ENCODE results near the gene MED13. TPM values are rescaled to one million over a fixed set of nuclear protein-coding genes. Genes with fewer than 3 reads are reported as not detected.

Gene MED13
- total and polyA plus RNA-seq, 9 donors: 15.9 to 40.6 (median 27.1) TPM

DNA sequence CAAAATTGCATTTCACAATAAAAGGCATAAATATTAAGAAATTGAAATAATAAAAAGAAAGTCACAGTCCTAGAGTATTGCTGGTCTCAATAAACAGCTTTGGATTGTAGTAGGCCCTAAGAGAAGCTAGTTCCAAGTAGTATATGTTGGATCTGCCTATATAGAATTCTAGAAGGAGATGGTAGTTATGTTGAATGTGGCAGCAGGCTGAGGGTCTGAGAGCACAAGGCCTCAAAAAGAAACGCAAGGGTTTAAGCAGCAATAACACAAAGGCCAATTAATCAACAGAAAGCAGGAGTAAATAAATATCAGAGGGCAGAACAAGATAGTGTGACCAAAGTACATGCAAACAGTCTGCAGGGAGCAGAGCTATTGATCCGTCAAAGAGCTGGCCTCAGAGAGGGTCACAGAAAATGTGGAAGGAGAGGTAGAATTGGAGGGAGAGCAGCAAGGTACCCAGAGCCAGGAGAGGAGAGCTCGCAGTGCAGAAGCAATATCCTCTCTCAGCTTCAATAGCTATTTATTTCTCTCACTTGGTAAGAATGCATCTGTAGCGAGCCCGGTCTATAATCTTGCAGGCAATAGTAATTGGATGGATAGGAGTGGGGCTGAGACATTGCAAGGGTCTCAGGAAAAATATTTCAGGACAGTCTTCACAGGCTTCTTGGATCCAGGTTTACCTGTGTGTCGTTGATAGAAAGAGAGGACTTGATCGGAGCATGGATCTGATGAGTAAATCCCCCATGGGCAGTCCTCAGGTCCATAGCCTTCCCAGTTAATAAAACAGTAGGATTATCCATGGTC is 25.1 kb upstream of the MED13 start:
- DNase-seq: no peak
- no peaks in the 10 kb centered on the region for H3K4me1 ChIP-seq (ENCODE audit: control insufficient read depth, insufficient read depth, low read length)
- no peak overlapping the region for H3K4me3 ChIP-seq (ENCODE audit: low read length)
- H3K27me3 ChIP-seq (ENCODE audit: control insufficient read depth, insufficient read depth, low read length): no peaks in the 10 kb centered on the region
- no peaks in the 10 kb centered on the region for H3K9me3 ChIP-seq (replicated peaks; ENCODE audit: control insufficient read depth, low read depth, low read length)
- no peaks in the 10 kb centered on the region for H3K36me3 ChIP-seq (ENCODE audit: control insufficient read depth, insufficient read depth, low read length)
- WGBS (ENCODE audit: insufficient coverage): 73% methylated on average over 2 of the region's 7 CpGs
- H3K27ac ChIP-seq (ENCODE audit: low read length): no peak overlapping the region

DNA sequence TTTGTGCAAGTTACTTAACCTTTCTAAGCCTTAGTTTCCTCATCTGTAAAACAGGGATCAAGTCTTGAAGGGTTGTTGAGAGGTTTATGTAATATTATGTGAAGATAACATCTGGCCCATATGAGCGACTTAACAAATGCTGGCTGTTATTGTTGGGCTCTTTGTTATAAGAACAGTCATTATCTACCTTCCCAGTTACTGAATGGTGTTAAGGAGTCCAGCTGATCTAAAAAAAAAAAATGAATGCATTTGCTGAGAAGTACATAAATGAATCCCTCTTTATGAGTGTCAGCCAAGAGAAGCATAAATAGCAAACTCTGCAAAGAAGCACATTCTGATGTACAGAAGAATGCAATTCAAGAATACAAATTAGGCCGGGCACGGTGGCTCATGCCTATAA is 24.3 kb upstream of the MED13 start:
- Histone ChIP-seq H3K4me1 (ENCODE audit: control insufficient read depth, insufficient read depth, low read length) (no peaks in the 10 kb centered on the region), H3K27ac (ENCODE audit: low read length) (no peak overlapping the region), H3K27me3 (ENCODE audit: control insufficient read depth, insufficient read depth, low read length) (no peaks in the 10 kb centered on the region), H3K9me3 (replicated peaks; ENCODE audit: control insufficient read depth, low read depth, low read length) (no peaks in the 10 kb centered on the region), H3K36me3 (ENCODE audit: control insufficient read depth, insufficient read depth, low read length) (no peaks in the 10 kb centered on the region), H3K4me3 (ENCODE audit: low read length) (no peak overlapping the region)
- no peak for DNase-seq
- 80% methylated on average over 2 of the region's 3 CpGs for WGBS (ENCODE audit: insufficient coverage)

DNA sequence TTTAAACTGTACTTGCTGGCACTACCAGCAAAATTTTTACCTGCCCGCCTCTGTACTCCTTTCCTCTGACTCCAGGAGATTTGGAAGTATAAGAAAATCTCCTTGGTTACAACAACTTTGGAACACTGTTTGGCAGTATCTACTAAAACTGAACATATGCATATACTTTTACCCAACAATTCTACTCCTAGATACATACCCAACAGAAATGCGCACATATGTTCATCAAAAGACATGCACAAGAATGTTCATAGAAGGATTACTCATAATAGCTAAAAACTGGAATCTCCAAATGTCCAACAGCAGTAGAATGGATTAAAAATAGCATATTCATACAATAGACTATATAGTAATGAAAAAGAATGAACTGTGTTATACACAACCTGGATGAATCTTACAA is 21.7 kb upstream of the MED13 start:
- Histone ChIP-seq H3K27ac (ENCODE audit: low read length) (no peak overlapping the region), H3K4me1 (ENCODE audit: control insufficient read depth, insufficient read depth, low read length) (no peaks in the 10 kb centered on the region), H3K27me3 (ENCODE audit: control insufficient read depth, insufficient read depth, low read length) (no peaks in the 10 kb centered on the region), H3K36me3 (ENCODE audit: control insufficient read depth, insufficient read depth, low read length) (no peaks in the 10 kb centered on the region), H3K4me3 (ENCODE audit: low read length) (no peak overlapping the region), H3K9me3 (replicated peaks; ENCODE audit: control insufficient read depth, low read depth, low read length) (no peaks in the 10 kb centered on the region)
- DNase-seq: no peak
- no CpG with 5 or more reads among the region's 2 CpGs for WGBS (ENCODE audit: insufficient coverage)

DNA sequence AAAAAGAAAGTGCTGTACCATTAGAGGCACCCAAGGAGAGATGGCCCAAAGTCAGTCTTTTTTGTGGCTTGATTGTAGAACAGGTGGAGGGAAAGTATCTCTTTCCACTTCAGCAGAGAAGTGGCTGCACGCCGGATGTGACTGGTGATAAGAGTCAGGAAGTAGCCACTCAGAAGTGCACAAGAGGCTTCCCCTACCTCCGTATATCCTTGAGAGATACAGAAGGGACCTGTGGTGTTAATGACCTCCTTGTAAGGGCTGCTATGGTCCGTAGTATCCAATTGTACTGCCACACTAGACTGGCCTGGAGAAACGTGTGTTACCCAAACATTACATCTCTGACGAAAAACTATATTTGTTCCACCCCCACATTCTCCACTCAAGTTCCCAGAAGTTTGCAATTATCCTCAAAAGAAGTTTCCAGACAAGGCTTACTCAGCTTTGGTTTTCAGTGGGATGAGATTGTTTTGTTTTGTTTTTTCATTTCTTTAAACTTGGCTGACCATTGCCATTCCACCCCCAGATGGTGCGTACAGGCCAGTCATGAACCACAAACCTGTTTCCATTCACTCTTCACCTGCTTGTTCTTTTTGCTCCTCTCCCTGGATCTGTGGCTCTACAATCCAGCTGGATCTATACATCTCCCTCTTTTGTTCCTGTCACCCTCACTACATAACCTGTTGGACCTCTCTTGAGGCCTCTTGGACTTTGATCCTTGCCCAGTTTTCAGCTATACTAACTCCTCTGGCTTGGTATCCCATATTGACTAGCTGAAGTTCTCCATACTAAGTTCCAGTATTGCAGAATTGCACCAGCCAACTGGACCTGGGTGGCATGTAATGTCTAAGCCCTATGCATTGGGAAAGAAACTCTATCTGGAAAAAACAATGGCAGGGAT is 20.7 kb upstream of the MED13 start:
- H3K36me3 ChIP-seq (ENCODE audit: control insufficient read depth, insufficient read depth, low read length): no peaks in the 10 kb centered on the region
- DNase-seq: no peak
- no peaks in the 10 kb centered on the region for H3K9me3 ChIP-seq (replicated peaks; ENCODE audit: control insufficient read depth, low read depth, low read length)
- H3K27ac ChIP-seq (ENCODE audit: low read length): no peak overlapping the region
- no peaks in the 10 kb centered on the region for H3K4me1 ChIP-seq (ENCODE audit: control insufficient read depth, insufficient read depth, low read length)
- no peak overlapping the region for H3K4me3 ChIP-seq (ENCODE audit: low read length)
- no peaks in the 10 kb centered on the region for H3K27me3 ChIP-seq (ENCODE audit: control insufficient read depth, insufficient read depth, low read length)
- 76% methylated on average over 2 of the region's 7 CpGs for WGBS (ENCODE audit: insufficient coverage)

DNA sequence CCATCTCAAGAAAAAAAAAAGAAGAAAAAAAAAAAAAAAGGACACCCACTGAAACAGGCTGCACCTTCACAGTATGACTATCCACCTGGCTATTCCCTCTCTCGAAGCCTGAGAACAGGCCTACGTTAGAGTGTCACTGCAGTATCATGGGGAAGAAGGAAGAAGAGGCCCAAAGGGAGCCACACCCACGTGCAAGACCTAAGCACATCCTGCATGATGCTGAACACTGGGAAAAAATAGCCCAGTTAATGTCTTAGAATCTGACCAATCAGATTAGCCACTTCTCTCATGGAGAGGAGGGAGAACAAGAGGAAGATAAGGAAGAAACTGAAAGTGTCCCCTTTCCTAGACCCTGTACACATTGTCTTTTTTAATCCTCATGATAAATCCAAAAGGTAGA is 19.5 kb upstream of the MED13 start:
- H3K27ac ChIP-seq (ENCODE audit: low read length): no peak overlapping the region
- no peaks in the 10 kb centered on the region for H3K4me1 ChIP-seq (ENCODE audit: control insufficient read depth, insufficient read depth, low read length)
- H3K27me3 ChIP-seq (ENCODE audit: control insufficient read depth, insufficient read depth, low read length): no peaks in the 10 kb centered on the region
- DNase-seq: no peak
- no peaks in the 10 kb centered on the region for H3K36me3 ChIP-seq (ENCODE audit: control insufficient read depth, insufficient read depth, low read length)
- WGBS (ENCODE audit: insufficient coverage): 88% methylated on average over 2 of the region's 3 CpGs
- H3K4me3 ChIP-seq (ENCODE audit: low read length): no peak overlapping the region
- no peaks in the 10 kb centered on the region for H3K9me3 ChIP-seq (replicated peaks; ENCODE audit: control insufficient read depth, low read depth, low read length)

DNA sequence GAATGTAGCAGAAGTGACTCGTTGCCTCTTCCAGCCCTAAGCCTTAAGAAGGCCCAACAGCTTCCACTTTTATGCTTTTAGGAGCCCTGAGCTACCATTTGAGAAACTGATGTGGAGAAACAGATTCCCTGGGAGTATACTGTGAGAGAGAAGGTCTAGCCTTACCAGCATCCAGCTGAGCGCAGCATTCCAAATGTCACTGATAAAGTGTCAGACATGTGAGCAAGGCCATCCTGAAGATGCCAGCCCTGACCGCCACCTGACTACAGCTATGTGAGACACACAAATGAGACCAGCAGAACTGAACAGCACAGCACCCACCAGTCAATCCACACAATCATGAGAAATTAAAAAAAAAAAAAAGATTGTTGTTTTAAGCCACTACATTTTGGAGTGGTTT is 18.6 kb upstream of the MED13 start:
- Histone ChIP-seq H3K4me1 (ENCODE audit: control insufficient read depth, insufficient read depth, low read length) (no peaks in the 10 kb centered on the region), H3K36me3 (ENCODE audit: control insufficient read depth, insufficient read depth, low read length) (no peaks in the 10 kb centered on the region), H3K4me3 (ENCODE audit: low read length) (no peak overlapping the region), H3K27ac (ENCODE audit: low read length) (no peak overlapping the region), H3K9me3 (replicated peaks; ENCODE audit: control insufficient read depth, low read depth, low read length) (no peaks in the 10 kb centered on the region), H3K27me3 (ENCODE audit: control insufficient read depth, insufficient read depth, low read length) (no peaks in the 10 kb centered on the region)
- DNase-seq: no peak
- WGBS (ENCODE audit: insufficient coverage): 100% methylated on average over 1 of the region's 3 CpGs

DNA sequence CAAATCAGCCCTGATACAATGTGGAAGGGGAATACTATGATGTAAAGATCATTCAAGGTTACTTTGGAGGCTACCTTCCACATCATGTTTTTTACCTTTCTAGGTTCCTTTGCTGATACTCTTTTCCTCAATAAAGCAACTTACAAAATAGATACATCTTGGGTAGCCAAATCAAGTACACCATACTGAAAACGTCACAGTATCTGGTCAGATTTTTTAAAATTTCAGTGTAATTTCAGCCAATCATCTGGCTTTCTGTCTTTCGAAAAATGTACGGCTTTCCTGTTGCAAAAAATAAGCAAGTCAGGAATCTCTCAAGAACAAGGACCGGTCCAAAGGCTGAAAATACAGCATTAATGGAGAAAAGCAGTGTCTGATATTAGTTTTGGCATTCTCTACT is 15.6 kb upstream of the MED13 start:
- no peak for DNase-seq
- H3K9me3 ChIP-seq (replicated peaks; ENCODE audit: control insufficient read depth, low read depth, low read length): no peaks in the 10 kb centered on the region
- 79% methylated on average over 4 of the region's 4 CpGs for WGBS (ENCODE audit: insufficient coverage)
- no peak overlapping the region for H3K27ac ChIP-seq (ENCODE audit: low read length)
- H3K4me1 ChIP-seq (ENCODE audit: control insufficient read depth, insufficient read depth, low read length): no peaks in the 10 kb centered on the region
- no peaks in the 10 kb centered on the region for H3K36me3 ChIP-seq (ENCODE audit: control insufficient read depth, insufficient read depth, low read length)
- H3K4me3 ChIP-seq (ENCODE audit: low read length): no peak overlapping the region
- H3K27me3 ChIP-seq (ENCODE audit: control insufficient read depth, insufficient read depth, low read length): no peaks in the 10 kb centered on the region

DNA sequence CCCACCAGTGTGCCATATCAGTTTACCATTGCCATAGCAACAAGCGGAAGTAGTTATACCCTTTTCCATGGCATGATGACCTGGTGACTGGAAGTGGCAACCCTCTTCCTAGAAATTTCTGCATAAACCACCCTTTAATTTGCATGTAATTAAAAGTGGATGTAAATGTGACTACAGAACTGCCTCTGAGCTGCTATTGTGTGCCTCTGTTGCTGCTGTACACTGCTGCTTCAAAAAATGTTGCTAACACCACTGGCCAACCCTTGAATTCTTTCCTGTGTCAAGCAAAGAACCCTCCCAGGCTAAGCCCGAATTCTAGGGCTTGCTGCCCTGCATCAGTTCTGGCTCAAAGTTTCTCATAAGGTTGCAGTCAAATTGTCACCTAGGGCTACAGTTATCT is 12.9 kb upstream of the MED13 start:
- no CpG with 5 or more reads among the region's 2 CpGs for WGBS (ENCODE audit: insufficient coverage)

DNA sequence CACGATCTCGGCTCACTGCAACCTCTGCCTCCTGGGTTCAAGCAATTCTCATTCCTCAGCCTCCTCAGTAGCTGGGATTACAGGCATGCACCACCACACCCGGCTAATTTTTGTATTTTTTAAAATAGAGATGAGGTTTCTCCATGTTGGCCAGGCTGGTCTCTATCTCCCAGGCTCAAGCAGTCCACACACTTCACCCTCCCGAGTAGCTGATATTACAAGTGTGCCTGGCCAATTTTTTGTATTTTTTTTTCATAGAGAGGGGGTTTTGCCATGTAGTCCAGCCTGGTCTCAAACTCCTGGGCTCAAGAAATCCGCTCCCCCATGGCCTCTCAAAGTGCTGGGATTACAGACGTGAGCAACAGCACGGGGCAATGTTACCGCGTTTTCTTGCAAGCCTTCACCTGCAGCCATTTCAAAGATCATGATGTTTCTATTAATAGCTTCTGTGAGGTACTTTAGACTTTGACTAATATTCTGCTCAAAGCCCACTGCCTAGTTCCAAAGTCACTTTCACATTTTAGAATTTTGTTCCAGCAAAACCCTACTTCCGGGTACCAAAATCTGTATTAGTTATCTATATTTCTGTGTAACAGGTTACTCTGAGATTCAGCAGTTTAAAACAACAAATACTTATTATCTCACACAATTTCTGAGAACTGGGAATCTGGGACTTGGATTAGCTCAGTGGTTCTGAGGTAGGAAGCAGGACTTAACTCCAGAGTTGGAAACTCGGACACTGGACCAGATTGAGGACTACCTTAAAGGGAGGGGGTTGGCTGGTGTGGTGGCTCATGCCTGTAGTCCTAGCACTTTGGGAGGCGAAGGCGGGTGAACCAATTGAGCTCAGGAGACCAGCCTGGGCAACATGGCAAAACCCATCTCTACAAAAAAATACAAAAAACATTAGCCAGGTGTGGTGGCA is 12.0 kb upstream of the MED13 start:
- Histone ChIP-seq H3K9me3 (replicated peaks; ENCODE audit: control insufficient read depth, low read depth, low read length) (no peaks in the 10 kb centered on the region), H3K36me3 (ENCODE audit: control insufficient read depth, insufficient read depth, low read length) (no peaks in the 10 kb centered on the region), H3K27me3 (ENCODE audit: control insufficient read depth, insufficient read depth, low read length) (no peaks in the 10 kb centered on the region), H3K4me3 (ENCODE audit: low read length) (no peak overlapping the region), H3K4me1 (ENCODE audit: control insufficient read depth, insufficient read depth, low read length) (no peaks in the 10 kb centered on the region), H3K27ac (ENCODE audit: low read length) (no peak overlapping the region)
- no peak for DNase-seq
- 69% methylated on average over 2 of the region's 13 CpGs for WGBS (ENCODE audit: insufficient coverage)

More for the DNA sequence above, 12.9 kb upstream of the MED13 start:
- DNase-seq: no peak
- Histone ChIP-seq H3K36me3 (ENCODE audit: control insufficient read depth, insufficient read depth, low read length) (no peaks in the 10 kb centered on the region), H3K9me3 (replicated peaks; ENCODE audit: control insufficient read depth, low read depth, low read length) (no peaks in the 10 kb centered on the region), H3K4me1 (ENCODE audit: control insufficient read depth, insufficient read depth, low read length) (no peaks in the 10 kb centered on the region), H3K4me3 (ENCODE audit: low read length) (no peak overlapping the region), H3K27ac (ENCODE audit: low read length) (no peak overlapping the region), H3K27me3 (ENCODE audit: control insufficient read depth, insufficient read depth, low read length) (no peaks in the 10 kb centered on the region)
